Bone marrow (tissue), 2 donors: ENCODE results near the gene ICE2.
"Not testable (repeated sequence)": the region's sequence is repeated elsewhere in the genome, so short reads cannot be mapped to it uniquely, and the experiment has no call there.

Experiments used
- DNase-seq, 2 donors: peaks; one replicate each; lab custom pipeline; 2025; lab: John Stamatoyannopoulos, UW

Gene ICE2

GRCh38 chr15:60448668-60449360 lies 30.1 kb downstream of the ICE2 start:
- DNase-seq, result no peak

- DNase-seq, result no peak
Observed at GRCh38 chr15:60444289-60444912, 34.5 kb downstream of the ICE2 start.

GRCh38 chr15:60442763-60443162 lies 36.2 kb downstream of the ICE2 start:
- no peak for DNase-seq

- DNase-seq, result no peak
Observed at GRCh38 chr15:60442031-60442650, 36.8 kb downstream of the ICE2 start.

GRCh38 chr15:60441331-60441730 lies 37.6 kb downstream of the ICE2 start:
- DNase-seq, result no peak

- DNase-seq, result no peak
Observed at GRCh38 chr15:60438646-60439045, 40.3 kb downstream of the ICE2 start.

- no peak for DNase-seq
Observed at GRCh38 chr15:60428935-60429334, 50.0 kb downstream of the ICE2 start.

GRCh38 chr15:60426870-60427508 lies 52.0 kb downstream of the ICE2 start:
- no peak for DNase-seq

GRCh38 chr15:60425461-60425860 lies 53.5 kb downstream of the ICE2 start:
- no peak for DNase-seq

GRCh38 chr15:60424006-60424405 lies 54.9 kb downstream of the ICE2 start:
- no peak for DNase-seq

- no peak for DNase-seq
Observed at GRCh38 chr15:60423537-60423936, 55.4 kb downstream of the ICE2 start.

GRCh38 chr15:60421544-60421943 lies 57.4 kb downstream of the ICE2 start:
- DNase-seq, result no peak

- no peak for DNase-seq
Observed at GRCh38 chr15:60420203-60420716, 58.7 kb downstream of the ICE2 start.

- no peak for DNase-seq
Observed at GRCh38 chr15:60419753-60420152, 59.2 kb downstream of the ICE2 start.

GRCh38 chr15:60418096-60418495 lies 60.8 kb downstream of the ICE2 start:
- no peak for DNase-seq

GRCh38 chr15:60417112-60417511 lies 61.8 kb downstream of the ICE2 start:
- no peak for DNase-seq

- no peak for DNase-seq
Observed at GRCh38 chr15:60416484-60416883, 62.5 kb downstream of the ICE2 start.

GRCh38 chr15:60414016-60414682 lies 64.8 kb downstream of the ICE2 start:
- no peak for DNase-seq

GRCh38 chr15:60413231-60413824 lies 65.6 kb downstream of the ICE2 start:
- no peak for DNase-seq

GRCh38 chr15:60412807-60413206 lies 66.1 kb downstream of the ICE2 start:
- DNase-seq, result not testable (repeated sequence)

- DNase-seq, result no peak
Observed at GRCh38 chr15:60411774-60412425, 67.0 kb downstream of the ICE2 start.
